Loucy (cell line): Measurements from ENCODE around the gene ABCC6.

ENCODE experiments used
- CTCF ChIP-seq: fragments of 200-600 bp; sonication (generic); conservative IDR thresholded peaks from 2 replicates; pipeline ENCODE4 v1.5.1; 2014; ENCODE audit warnings: mild to moderate bottlenecking, antibody characterized with exemption, low read length
- EZH2phosphoT487 ChIP-seq: fragments of 200-600 bp; IDR thresholded peaks from 2 replicates; pipeline ENCODE4 v1.6.1; 2018; ENCODE audit warnings: antibody characterized with exemption, mild to moderate bottlenecking, moderate library complexity, borderline replicate concordance

DNA sequence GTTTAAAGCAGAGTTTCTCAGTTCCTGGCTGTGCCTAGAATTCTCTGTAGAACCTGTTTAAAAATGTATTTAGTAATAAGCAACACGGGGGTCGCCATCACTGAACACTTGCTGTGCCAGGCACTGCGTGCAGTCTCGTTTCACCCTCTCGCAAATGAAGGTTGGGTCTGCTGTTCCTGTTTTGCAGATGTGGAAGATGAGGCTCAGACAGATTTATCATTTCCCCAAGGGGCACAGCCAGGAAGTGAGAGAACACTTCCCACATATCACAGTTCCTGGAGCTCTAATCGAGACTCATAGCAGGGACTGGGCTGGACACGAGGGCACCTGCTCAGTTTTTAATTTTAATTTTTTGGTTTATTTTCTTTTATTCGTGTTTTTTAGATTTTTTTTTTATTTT is 122.7 kb downstream of the ABCC6 start:
- TF ChIP-seq CTCF, result no peak
- no peak for TF ChIP-seq EZH2phosphoT487
